HepG2 (cell line): ENCODE data around the gene RBP7. TPM values are rescaled to one million over a fixed set of nuclear protein-coding genes. Genes with fewer than 3 reads are reported as not detected.
A peak's percentile ranks its signal among the peaks of the same experiment; 100 is the strongest.

ENCODE experiments used
- ATAC-seq: fragments of 200-7000 bp; cut with Tn5 transposase; 3 replicates; pipeline ENCODE4 v1.9.1; 2020; ENCODE audit warnings: mild to moderate bottlenecking, moderate library complexity
- Bru-seq: library from RNA; stranded (reverse); fragments of 400-500 nt; gene quantifications from one replicate; lab custom pipeline; 2021; lab: Mats Ljungman, UMichigan
- BruChase-seq, 2 experiments: library from RNA; stranded (reverse); fragments of 400-500 nt; gene quantifications; one replicate each; lab custom pipeline; 2021; lab: Mats Ljungman, UMichigan
- BruUV-seq: library from RNA; stranded (reverse); fragments of 400-500 nt; replicated peaks from 2 replicates; lab custom pipeline; 2021; lab: Mats Ljungman, UMichigan
- CTCF ChIA-PET: fragments of 300-600 bp; formaldehyde crosslinking; extraction: SDS; loops from one replicate; lab custom pipeline; 2021; ENCODE audit warnings: low total read pairs, inconsistent platforms, low intra/inter-chr PET ratio; lab: Yijun Ruan, JAX
- POLR2A ChIA-PET: fragments of 350-600 bp; sonication (Branson Sonifier 250); formaldehyde crosslinking; loops from one replicate; lab custom pipeline; 2020; ENCODE audit warnings: antibody characterized with exemption, inconsistent platforms; lab: Yijun Ruan, JAX
- DNase-seq: peaks from one replicate; pipeline ENCODE4 v3.0.0-alpha.2; 2015; ENCODE audit warnings: low spot score
- FAIRE-seq: peaks from 3 replicates; lab custom pipeline; 2011; peaks lifted over from hg19 to GRCh38; lab: Jason Lieb, UNC
- H2AFZ ChIP-seq: one replicate; pipeline ENCODE4 v1.6.1; 2011; ENCODE audit warnings: low read length, inconsistent platforms
- H3K27ac ChIP-seq: fragments of 300-600 bp; 3 replicates; pipeline ENCODE4 v1.8.0; 2011; ENCODE audit warnings: mixed run types, mild to moderate bottlenecking, mixed read lengths, low read length, inconsistent platforms; ENCODE audit not compliant: insufficient read depth; ENCODE audit errors: extremely low read length
- H3K27me3 ChIP-seq, 2 experiments: fragments of 200-600 bp in 1 of 2; 2 replicates in 1 of 2; 3 replicates in 1 of 2; pipeline versions ENCODE4 v1.6.0 to v1.8.0; 2011; ENCODE audit warnings: low read length in 2 of 2, mild to moderate bottlenecking in 2 of 2, moderate library complexity in 2 of 2, inconsistent platforms in 1 of 2; ENCODE audit not compliant: insufficient read depth in 2 of 2, control insufficient read depth in 1 of 2
- H3K36me3 ChIP-seq, 2 experiments: fragments of 200-600 bp in 1 of 2; replicated peaks in 1 of 2; 2 replicates in 1 of 2; 3 replicates in 1 of 2; pipeline versions ENCODE4 v1.5.1 to v1.8.0; 2011; ENCODE audit warnings: low read length in 2 of 2, inconsistent platforms in 1 of 2; ENCODE audit not compliant: insufficient read depth in 2 of 2, control insufficient read depth in 1 of 2
- H3K4me1 ChIP-seq: 2 replicates; pipeline ENCODE4 v1.5.1; 2012; ENCODE audit warnings: low read length, inconsistent platforms; ENCODE audit not compliant: insufficient read depth
- H3K4me2 ChIP-seq: 2 replicates; pipeline ENCODE4 v1.6.0; 2011; ENCODE audit warnings: low read depth, low read length, inconsistent platforms
- H3K4me3 ChIP-seq, 3 experiments: fragments of 200-600 bp in 1 of 3; sonication (generic), shearing (Covaris generic) in 1 of 3; replicated peaks in 1 of 3; 2 replicates each; pipeline ENCODE4 v1.5.1; 2011 to 2016; ENCODE audit warnings: low read length in 3 of 3, inconsistent platforms in 2 of 3, low read depth in 2 of 3, mild to moderate bottlenecking in 2 of 3, control low read depth in 1 of 3, mixed read lengths in 1 of 3; ENCODE audit not compliant: insufficient read depth in 1 of 3
- H3K79me2 ChIP-seq: one replicate; pipeline ENCODE4 v1.6.1; 2011; ENCODE audit warnings: low read length, inconsistent platforms; ENCODE audit not compliant: insufficient read depth
- H3K9ac ChIP-seq: 2 replicates; pipeline ENCODE4 v1.6.0; 2011; ENCODE audit warnings: mild to moderate bottlenecking, low read depth, low read length, inconsistent platforms; ENCODE audit not compliant: insufficient read depth
- H3K9me3 ChIP-seq: 2 replicates; pipeline ENCODE4 v1.5.1; 2012; ENCODE audit warnings: mild to moderate bottlenecking, low read length
- H4K20me1 ChIP-seq: 2 replicates; pipeline ENCODE4 v1.6.0; 2011; ENCODE audit warnings: inconsistent platforms, mild to moderate bottlenecking, low read length, moderate library complexity; ENCODE audit not compliant: insufficient read depth
- CSRNP2 ChIP-seq: sonication (generic); formaldehyde crosslinking; conservative IDR thresholded peaks from 2 replicates; pipeline ENCODE4 v1.8.0; 2022; ENCODE audit warnings: low read depth, missing genetic modification reagents
- EZH2 ChIP-seq: conservative IDR thresholded peaks from 2 replicates; pipeline ENCODE4 v1.6.1; 2012; ENCODE audit warnings: mild to moderate bottlenecking, low read depth, low read length, moderate library complexity
- FOXJ3 ChIP-seq: sonication (generic); formaldehyde crosslinking; IDR thresholded peaks from 2 replicates; pipeline ENCODE4 v1.4.0; 2020; ENCODE audit warnings: missing genetic modification reagents, mild to moderate bottlenecking, borderline replicate concordance
- GATA4 ChIP-seq: sonication (generic); IDR thresholded peaks from 2 replicates; pipeline ENCODE4 v1.6.1; 2016; ENCODE audit warnings: antibody characterized with exemption, low read depth, borderline replicate concordance
- HNRNPK ChIP-seq: fragments of 200-400 bp; formaldehyde crosslinking; IDR thresholded peaks from 2 replicates; pipeline ENCODE4 v1.6.1; 2018; ENCODE audit warnings: low read length, low read depth, moderate library complexity, mild to moderate bottlenecking; ENCODE audit not compliant: poor library complexity, severe bottlenecking
- HNRNPUL1 ChIP-seq: fragments of 200-400 bp; formaldehyde crosslinking; IDR thresholded peaks from 2 replicates; pipeline ENCODE4 v1.6.1; 2017; ENCODE audit warnings: low read depth, mild to moderate bottlenecking, low read length, moderate library complexity
- MAX ChIP-seq: IDR thresholded peaks from 2 replicates; pipeline ENCODE4 v1.6.1; 2012; ENCODE audit warnings: inconsistent platforms
- MYC ChIP-seq: sonication (generic); formaldehyde crosslinking; IDR thresholded peaks from 2 replicates; pipeline ENCODE4 v1.9.0; 2021; ENCODE audit warnings: missing genetic modification reagents, borderline replicate concordance
- RXRA ChIP-seq: sonication (generic); formaldehyde crosslinking; IDR thresholded peaks from 2 replicates; pipeline ENCODE4 v1.5.1; 2020; ENCODE audit warnings: missing genetic modification reagents
- ZNF282 ChIP-seq: fragments of 450-650 bp; IDR thresholded peaks from 2 replicates; pipeline ENCODE4 v1.6.1; 2018; ENCODE audit not compliant: partially characterized antibody
- ZNF543 ChIP-seq: sonication (generic); formaldehyde crosslinking; IDR thresholded peaks from 2 replicates; pipeline ENCODE4 v1.4.0; 2020; ENCODE audit warnings: mild to moderate bottlenecking, missing genetic modification reagents
- ZNF720 ChIP-seq: sonication (generic); formaldehyde crosslinking; IDR thresholded peaks from 2 replicates; pipeline ENCODE4 v1.4.0; 2020; ENCODE audit warnings: missing genetic modification reagents
- ZNF777 ChIP-seq: sonication (generic); formaldehyde crosslinking; IDR thresholded peaks from 2 replicates; pipeline ENCODE4 v1.4.0; 2020; ENCODE audit warnings: missing genetic modification reagents
- ZUFSP ChIP-seq: sonication (generic); formaldehyde crosslinking; IDR thresholded peaks from 2 replicates; pipeline ENCODE4 v1.9.0; 2021; ENCODE audit warnings: missing genetic modification reagents, mild to moderate bottlenecking, borderline replicate concordance
- WGBS: methylation state at CpG from one replicate; pipeline ENCODE4 v1.1.6; 2017; ENCODE audit warnings: low lambda C conversion rate; 5-methylcytosine and 5-hydroxymethylcytosine counted together
- in situ Hi-C: cut with HindIII; loops from 2 replicates; pipeline ENCODE4 v1.10.0; 2017; ENCODE audit warnings: low pct_unique_long_range_greater_than_20kb; ENCODE audit not compliant: extremely low pct_ligation_motif_present
- intact Hi-C: fragments of 100-400 bp; cut with micrococcal nuclease; formaldehyde crosslinking; loops from one replicate; pipeline ENCODE4 v1.10.0; 2022; ENCODE audit not compliant: unreplicated experiment
- long read RNA-seq, 2 experiments: library from RNA in 1 of 2; library from polyadenylated mRNA in 1 of 2; stranded (forward) in 1 of 2; unstranded in 1 of 2; transcript quantifications; one replicate each; pipeline ENCODE4 v2.0.0, GENCODE V29; 2019 to 2022
- polyA minus RNA-seq, 3 experiments: library from RNA; depleted of rRNA, polyadenylated mRNA; stranded (reverse); fragments of >200 nt; gene quantifications; 2 replicates each; pipeline ENCODE4 v1.2.3, GENCODE V29; 2011; ENCODE audit warnings: low replicate concordance in 1 of 3
- polyA plus RNA-seq, 8 experiments: library from polyadenylated mRNA; depleted of rRNA in 3 of 8; stranded (reverse) in 7 of 8; unstranded in 1 of 8; fragments of >200 nt; fragmentation: Illumina TruSeq in 4 of 8; extraction: Trizol in 4 of 8; gene quantifications; 2 replicates each; pipeline versions ENCODE4 v1.2.1 to v1.2.3, GENCODE V29; 2011 to 2016; ENCODE audit warnings: low read depth in 4 of 8, missing spikeins in 1 of 8, mixed read lengths in 1 of 8; ENCODE audit not compliant: insufficient read depth in 1 of 8
- total RNA-seq, 5 experiments: library from RNA; depleted of rRNA; stranded (reverse); fragments of >200 nt; fragmentation: Illumina TruSeq; extraction: Trizol; gene quantifications; 2 replicates each; pipeline ENCODE4 v1.2.3, GENCODE V29; 2016; ENCODE audit warnings: low read depth in 1 of 5

The RBP7 gene
- total RNA-seq (2016; rRNA removed; fragmentation: Illumina TruSeq; extraction: Trizol) (2.0 and 2.3 TPM in 2 replicates), polyA plus RNA-seq (2011; rRNA removed) (1.6 and 2.0 TPM in 2 replicates), polyA minus RNA-seq (2011; rRNA and poly(A)+ RNA removed; ENCODE audit: low replicate concordance) (0.88 TPM in 1 of 2 replicates, not detected in the other), Bru-seq, nascent RNA (percentile 21 among the genes with signal in this experiment), BruChase-seq, experiment 1, labeled RNA remaining after a 6-hour chase (percentile 15 among the genes with signal in this experiment), BruChase-seq, experiment 2, labeled RNA remaining after a 2-hour chase (percentile 13 among the genes with signal in this experiment)
- total RNA-seq (2016; cell fraction: cytosol; rRNA removed; fragmentation: Illumina TruSeq; extraction: Trizol; ENCODE audit: low read depth), result 0.71 and 0.88 TPM in 2 replicates
- 1.5 and 1.9 TPM in 2 replicates for total RNA-seq (2016; cell fraction: insoluble cytoplasmic fraction; rRNA removed; fragmentation: Illumina TruSeq; extraction: Trizol)
- total RNA-seq (2016; cell fraction: membrane; rRNA removed; fragmentation: Illumina TruSeq; extraction: Trizol), result 2.0 and 2.2 TPM in 2 replicates
- 0.71 TPM in 1 of 2 replicates, not detected in the other for total RNA-seq (2016; cell fraction: nucleus; rRNA removed; fragmentation: Illumina TruSeq; extraction: Trizol)
- polyA plus RNA-seq (2011; cell fraction: cytosol; rRNA removed), result 0.90 and 1.5 TPM in 2 replicates
- not detected in 2 replicates for polyA plus RNA-seq (2011; cell fraction: nucleus; rRNA removed)
- polyA plus RNA-seq (2012), result 1.7 and 2.5 TPM in 2 replicates
- polyA plus RNA-seq (2016; cell fraction: cytosol; fragmentation: Illumina TruSeq; extraction: Trizol; ENCODE audit: low read depth), result 2.7 and 3.6 TPM in 2 replicates
- polyA plus RNA-seq (2016; cell fraction: insoluble cytoplasmic fraction; fragmentation: Illumina TruSeq; extraction: Trizol; ENCODE audit: low read depth), result 3.0 and 4.6 TPM in 2 replicates
- 2.2 and 3.1 TPM in 2 replicates for polyA plus RNA-seq (2016; cell fraction: membrane; fragmentation: Illumina TruSeq; extraction: Trizol; ENCODE audit: low read depth)
- polyA plus RNA-seq (2016; cell fraction: nucleus; fragmentation: Illumina TruSeq; extraction: Trizol; ENCODE audit: insufficient read depth, low read depth), result 0.88 and 0.90 TPM in 2 replicates
- 1.1 TPM in 1 of 2 replicates, not detected in the other for polyA minus RNA-seq (2011; cell fraction: cytosol; rRNA and poly(A)+ RNA removed)
- not detected in 2 replicates for polyA minus RNA-seq (2011; cell fraction: nucleus; rRNA and poly(A)+ RNA removed)
- long read RNA-seq, experiment 1, partial matches to known transcripts, result 0 of 1 reads
- long read RNA-seq, experiment 1, other reads (novel, unspliced or antisense), result 0 of 1 reads
- long read RNA-seq, experiment 2, partial matches to known transcripts, result 0 of 2 reads
- long read RNA-seq, experiment 2, other reads (novel, unspliced or antisense), result 0 of 2 reads

- Histone ChIP-seq H3K27ac (no peak within 1 kb of the TSS), H3K27me3 (peaks cover 1 to 17% of the 10 kb centered on the region in 2 experiments; a peak in 4 of 5 replicates), H3K36me3 (no peaks in the 10 kb centered on the region), H3K4me1 (peaks cover 7% of the 10 kb centered on the region), H3K9me3 (no peaks in the 10 kb centered on the region), H3K4me3 (peak within 1 kb of the TSS; percentile 40 to 72 (median 56); a peak in 5 of 6 replicates), H3K9ac (peak within 1 kb of the TSS; percentile 43; the same call in 1 of the 2 replicates), H2AFZ (no peak within 1 kb of the TSS), H3K4me2 (peak within 1 kb of the TSS; percentile 82), H4K20me1 (no peaks in the 10 kb centered on the region), H3K79me2 (no peaks in the 10 kb centered on the region)
- ATAC-seq (peak; percentile 81), FAIRE-seq (no peak), DNase-seq (no peak)
- no TSS peak for BruUV-seq
- POLR2A ChIA-PET, result no interaction called here
- intact Hi-C loops (no loop called here), in situ Hi-C loops (no loop called here)
- CTCF ChIA-PET, result no interaction called here
- 23% methylated on average over 16 of the region's 71 CpGs for WGBS
- peak; percentile 38; the same call in 1 of the 2 replicates for TF ChIP-seq MAX
- TF ChIP-seq ZNF777 (CRISPR knock-in tag), result peak; percentile 96
- TF ChIP-seq GATA4, result no peak
- no peak for TF ChIP-seq FOXJ3
- TF ChIP-seq ZNF720 (CRISPR knock-in tag), result no peak
- TF ChIP-seq CSRNP2, result no peak
- peak; percentile 49 for TF ChIP-seq HNRNPK
- TF ChIP-seq MYC (CRISPR knock-in tag), result peak; percentile 17; the same call in 1 of the 2 replicates
- TF ChIP-seq ZNF543 (CRISPR knock-in tag), result no peak
- TF ChIP-seq EZH2, result peak; percentile 82; the same call in 1 of the 2 replicates
- TF ChIP-seq RXRA, result no peak
- TF ChIP-seq HNRNPUL1, result no peak
- no peak for TF ChIP-seq ZNF282
- no peak for TF ChIP-seq ZUFSP (CRISPR knock-in tag)
Measured at GRCh38 chr1:9996624-9997582, at the start of gene RBP7. RBP7 (plus strand) TSS chr1:9997228; CDS start chr1:9997259, 31 bp downstream.
